Measurements from ENCODE around the gene NSDHL.

Gene NSDHL

GRCh38 chrX:152845618-152846240 is 14.9 kb downstream of the NSDHL start:
- DNase-seq = no peak

DNA sequence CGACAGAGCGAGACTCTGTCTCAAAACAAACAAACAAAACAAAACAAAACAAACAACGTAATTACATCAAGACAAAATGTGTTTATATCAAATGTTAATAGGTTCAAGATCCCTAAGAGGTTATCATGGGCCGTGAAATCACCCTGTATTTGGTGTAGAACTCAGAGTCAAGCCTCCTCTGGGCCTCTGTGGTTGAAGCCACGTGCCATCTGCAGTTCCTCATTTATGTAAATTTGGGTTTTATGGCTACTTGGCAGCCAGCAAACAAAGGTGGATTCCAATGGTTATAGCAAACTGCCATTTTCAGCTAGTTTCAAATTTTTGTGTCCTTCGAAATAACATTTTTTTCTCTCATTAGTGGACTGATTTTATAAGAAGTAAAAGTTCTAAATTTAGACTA is 16.4 kb downstream of the NSDHL start:
- peak; percentile 2 for DNase-seq

DNA sequence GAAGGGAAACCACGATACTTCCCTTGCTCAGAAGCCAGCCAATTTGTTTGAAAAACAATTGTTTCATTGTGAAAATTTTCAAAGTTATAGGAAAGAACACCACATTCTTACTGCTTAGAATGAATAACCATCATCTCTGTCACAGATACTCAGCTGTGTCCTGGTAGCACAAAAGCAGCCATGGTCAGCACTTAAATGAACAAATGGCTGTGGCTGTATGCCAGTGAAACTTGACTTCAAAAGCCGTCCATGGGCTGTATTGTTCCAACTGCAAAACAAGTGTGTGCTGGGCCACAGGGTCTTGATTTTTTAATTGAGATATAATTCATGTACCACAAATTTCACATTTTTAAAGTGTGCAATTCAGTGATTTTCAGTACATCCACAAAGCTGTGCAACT is 19.6 kb downstream of the NSDHL start:
- DNase-seq = no peak

GRCh38 chrX:152853986-152854385 is 23.1 kb downstream of the NSDHL start:
- no peak for DNase-seq

- DNase-seq = peak; percentile 34
These were observed 30.3 kb downstream of the NSDHL start for GRCh38 chrX:152861116-152861515.

DNA sequence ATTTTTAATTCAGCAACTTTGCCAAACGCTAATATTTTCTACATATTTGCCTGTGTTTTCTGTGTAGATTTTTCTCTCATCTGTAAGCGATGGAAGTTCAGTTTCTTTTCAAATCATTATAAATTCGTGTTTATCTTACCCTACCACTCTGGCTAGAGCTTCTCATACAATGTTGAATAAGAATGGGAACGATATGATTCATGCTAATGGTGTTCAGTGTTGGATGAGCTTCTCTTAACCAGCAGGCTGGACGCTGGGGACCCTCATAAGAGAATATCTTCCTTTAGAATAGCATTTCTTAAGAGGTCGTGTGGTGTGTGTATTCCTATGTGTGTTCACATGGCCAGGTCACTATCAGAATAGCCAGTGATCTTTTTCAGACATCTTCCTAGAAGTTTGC is 31.0 kb downstream of the NSDHL start:
- DNase-seq = no peak

GRCh38 chrX:152865232-152865920 is 34.5 kb downstream of the NSDHL start:
- no peak for DNase-seq

DNA sequence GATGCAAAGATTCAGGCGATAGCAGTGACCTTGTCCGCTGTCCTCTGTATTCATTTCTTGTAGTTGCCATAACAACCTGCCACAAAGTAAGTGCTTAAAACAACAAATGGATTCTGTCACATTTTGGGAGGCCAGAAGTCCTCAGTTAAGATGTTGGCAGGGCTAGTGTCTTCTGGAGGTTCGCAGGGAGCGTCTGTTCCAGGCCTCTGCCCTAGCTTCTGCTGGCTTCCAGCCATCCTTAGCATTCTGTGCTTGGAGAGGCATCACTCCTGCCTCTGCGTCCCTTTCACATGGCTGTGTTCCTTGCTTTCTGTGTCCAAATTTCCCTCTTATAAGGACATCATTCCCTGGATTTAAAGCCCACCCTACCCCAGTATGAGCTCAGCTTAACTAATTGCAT is 35.5 kb downstream of the NSDHL start:
- no peak for DNase-seq

DNA sequence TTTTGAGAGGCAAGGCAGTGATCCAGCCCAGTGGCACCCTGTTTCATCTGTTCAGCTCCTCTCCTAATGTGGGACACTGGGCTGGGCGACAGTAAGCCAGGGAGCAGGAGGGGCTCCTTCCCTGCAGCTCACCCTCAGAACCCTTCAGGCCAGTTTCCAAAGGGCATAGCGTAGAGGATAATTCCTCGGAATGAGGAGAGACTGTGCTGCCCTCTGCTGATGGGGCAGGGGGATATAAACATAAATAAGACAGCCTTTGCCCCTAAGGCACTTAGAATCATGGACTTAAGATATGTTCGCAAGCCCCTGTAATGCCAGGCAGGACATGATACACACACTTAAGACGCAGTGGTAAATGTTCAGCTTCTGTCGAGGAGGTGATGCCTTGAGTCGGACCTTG is 39.1 kb downstream of the NSDHL start:
- no peak for DNase-seq

DNA sequence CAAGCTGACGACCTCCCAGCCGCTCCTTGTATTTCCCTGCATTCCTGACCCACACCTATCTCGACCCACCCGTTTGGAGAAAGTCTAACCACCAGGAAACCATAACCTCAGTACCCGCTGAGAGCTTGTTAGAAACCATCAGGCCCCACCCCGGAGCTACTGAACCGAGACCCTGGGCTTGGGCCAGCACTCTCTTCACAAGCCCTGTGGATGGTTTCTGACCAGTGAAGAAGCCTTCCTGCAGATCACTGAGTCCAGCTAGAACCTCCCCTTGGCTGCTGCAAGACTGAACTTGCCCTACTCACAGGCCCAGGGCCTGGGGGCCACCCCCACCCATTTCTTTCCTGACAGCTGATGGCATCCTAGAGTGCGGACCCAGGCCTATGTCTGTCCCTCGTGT is 40.4 kb downstream of the NSDHL start:
- DNase-seq = no peak

DNA sequence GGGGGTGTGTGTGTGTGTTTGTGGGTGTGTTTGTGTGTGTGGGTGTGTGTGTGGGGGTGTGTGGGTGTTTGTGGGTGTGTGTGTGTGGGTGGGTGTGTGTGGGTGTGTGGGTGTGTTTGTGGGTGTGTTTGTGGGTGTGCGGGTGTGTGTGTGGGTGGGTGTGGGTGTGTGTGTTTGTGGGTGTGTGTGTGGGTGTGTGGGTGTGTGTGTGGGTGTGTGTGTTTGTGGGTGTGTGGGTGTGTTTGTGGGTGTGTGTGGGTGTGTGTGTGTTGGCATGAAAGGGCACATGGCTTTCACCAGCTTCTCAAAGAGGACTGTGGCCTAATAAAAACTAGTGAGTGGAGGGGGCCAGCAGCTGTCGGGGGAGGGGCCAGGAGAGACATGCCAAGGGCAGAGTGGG is 41.7 kb downstream of the NSDHL start:
- DNase-seq = no peak

GRCh38 chrX:152873361-152873760 is 42.5 kb downstream of the NSDHL start:
- DNase-seq = no peak

DNA sequence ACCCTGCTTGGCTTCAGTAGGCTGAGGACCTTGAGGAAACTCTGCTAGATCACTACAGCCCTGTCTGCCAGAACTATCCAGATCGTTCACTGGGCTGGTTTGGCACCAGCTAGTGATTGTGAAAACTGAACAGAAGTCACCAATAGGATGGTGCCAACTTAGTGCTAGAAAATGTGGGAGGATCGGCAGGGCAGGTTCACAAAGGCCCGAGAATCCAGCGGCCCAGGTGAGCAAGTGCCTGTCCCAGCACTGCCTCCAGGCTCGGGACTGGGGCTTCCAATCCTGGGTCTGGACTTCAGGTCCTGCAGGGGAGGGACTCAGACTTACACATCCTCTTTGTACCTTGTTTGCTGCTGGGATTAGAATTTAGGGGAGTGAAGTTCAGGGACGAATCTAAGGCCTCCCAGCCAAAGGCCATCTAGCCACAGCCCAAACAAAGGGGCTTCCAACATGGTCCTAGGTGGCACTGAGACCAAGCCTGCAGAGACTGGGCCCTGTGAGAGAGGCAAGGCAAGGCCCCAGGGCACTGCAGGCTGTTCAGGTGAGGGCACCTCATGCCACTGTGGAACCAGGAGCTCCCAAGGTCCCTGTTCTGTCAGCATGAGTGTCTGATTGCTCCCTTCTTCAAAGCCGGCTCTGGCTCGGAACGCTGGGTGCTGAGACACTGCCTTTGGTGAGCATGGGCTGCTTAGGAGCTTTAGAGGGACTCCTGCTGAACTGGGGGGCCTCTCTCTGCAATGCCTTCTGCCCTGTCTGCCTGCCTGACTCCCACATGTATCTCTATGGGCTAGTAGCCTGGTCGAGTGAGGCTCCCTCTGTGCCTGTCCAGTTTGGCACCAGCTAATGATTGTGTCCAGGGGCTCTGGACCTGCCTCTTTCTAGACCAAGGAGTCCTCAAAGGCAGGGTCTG is 46.3 kb downstream of the NSDHL start:
- DNase-seq = no peak

DNA sequence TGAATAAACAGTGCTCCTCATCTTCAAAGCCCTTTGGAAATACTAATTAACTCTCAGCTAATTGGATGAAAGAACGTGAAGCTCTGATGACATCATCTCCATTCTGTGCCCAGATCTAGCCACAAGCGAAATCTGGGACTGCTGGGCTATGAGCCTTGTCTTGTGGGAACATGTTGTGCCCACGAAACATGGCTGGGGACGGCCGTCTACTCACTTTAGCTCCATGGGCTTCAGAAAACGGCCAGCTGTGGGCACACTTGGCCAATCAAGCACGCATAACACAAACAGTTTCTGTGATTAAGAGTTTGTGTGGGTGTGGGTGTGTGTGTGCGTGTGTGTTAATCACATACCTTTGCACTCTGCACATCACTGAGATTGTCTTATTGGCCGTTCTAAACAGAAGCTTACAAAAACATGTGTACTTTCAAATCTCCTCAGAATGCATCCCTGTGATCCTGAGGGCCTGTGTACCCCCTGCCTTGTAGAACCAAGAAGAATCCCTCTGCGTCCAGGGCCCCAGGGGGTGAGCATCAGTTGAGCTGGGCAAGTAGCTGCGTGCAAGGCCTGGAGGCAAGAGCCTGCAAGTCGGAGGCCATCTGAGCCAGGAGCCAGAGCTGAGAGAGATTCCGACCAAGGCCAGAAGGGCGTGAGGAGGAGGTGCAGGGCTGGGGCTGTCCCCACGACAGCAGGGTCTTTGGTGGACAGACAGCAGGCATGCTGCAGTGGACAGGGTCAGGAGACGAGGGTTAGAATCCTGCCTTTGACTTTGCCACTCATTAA is 48.3 kb downstream of the NSDHL start:
- no peak for DNase-seq

- no peak for DNase-seq
These were observed 50.4 kb downstream of the NSDHL start for GRCh38 chrX:152881289-152881688.

DNA sequence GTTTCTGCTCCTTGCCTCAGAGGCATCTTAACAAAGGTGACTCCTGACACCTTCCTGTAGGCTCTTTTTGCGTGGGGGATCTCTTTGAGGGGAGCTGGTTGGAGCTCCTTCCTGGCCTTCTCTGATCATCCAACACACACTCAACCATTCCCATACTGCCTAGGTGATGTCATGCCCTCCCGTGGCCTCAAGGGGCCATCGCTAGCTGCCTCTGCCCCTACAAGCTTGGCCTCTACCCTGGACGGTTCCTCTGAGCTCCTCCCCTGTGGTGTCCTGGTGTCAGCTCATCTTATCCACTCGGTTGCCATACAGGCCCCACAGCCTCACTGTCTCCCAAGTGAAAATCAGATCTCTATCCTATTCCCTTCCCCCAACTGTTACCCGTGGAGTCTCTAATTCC is 53.3 kb downstream of the NSDHL start:
- DNase-seq = no peak

DNA sequence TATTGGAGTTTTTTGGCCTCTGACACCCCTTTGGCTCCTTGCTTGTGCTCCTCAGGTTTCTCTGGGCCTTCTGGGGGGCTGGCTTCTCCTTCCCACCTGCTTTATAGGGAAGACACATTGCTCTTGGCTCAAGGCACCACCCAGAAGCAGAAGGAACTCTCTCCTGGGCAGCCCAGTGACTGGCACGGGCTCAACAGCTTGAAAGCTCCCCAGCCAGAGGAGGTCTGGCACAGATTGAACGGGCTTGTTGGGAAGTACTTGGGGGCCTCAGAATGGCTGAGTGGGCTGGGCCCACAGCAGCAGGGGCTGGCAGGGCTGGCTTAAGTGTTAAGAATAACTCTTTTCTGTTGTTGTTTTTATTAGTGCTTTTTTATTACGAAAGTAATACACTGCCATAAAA is 55.9 kb downstream of the NSDHL start:
- DNase-seq = no peak

- no peak for DNase-seq
These were observed 61.6 kb downstream of the NSDHL start for GRCh38 chrX:152892499-152892898.

DNA sequence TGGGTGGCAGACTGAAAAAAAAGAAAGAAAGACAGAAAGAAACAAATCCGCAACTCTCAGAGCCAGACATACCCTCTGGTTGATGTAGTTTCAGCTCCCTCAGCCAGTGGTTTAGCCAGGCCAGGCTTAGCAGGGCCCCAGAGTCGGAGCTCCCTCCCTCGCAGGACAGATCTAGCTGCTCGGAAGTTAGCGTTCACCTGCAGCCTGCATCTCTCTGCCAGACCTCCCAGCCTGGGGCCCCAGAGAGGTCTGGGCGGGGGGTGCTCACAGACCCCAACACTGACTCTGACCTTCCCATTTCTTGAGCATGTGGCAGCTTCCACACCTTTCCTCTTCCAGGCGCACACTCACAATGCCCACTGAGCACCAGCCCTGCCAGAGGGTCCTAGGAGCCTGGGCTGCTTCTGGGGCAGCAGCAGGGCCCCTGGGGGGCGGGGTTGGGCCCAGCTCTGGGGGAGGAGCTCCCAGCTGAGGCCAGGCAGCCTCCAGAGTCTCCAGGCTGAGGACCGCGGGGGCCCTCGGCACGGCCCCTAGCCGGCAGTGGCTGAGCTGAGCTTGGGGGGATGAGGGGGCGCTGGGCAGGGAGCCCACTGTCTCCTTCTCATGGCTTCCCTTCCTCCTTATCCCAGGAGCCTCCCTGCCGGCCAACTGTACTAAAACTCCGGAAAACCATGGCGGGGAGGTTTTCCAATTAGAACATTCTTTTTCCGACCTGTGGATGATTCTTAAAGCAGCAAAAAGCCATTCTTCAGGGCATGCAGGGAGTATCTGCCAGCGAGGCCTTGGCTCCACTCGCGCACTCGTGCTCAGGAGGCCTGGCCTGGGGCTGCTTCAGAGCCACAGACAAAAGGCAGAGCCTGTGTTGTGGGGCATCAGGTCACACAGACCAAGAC is 62.4 kb downstream of the NSDHL start:
- DNase-seq = no peak

DNA sequence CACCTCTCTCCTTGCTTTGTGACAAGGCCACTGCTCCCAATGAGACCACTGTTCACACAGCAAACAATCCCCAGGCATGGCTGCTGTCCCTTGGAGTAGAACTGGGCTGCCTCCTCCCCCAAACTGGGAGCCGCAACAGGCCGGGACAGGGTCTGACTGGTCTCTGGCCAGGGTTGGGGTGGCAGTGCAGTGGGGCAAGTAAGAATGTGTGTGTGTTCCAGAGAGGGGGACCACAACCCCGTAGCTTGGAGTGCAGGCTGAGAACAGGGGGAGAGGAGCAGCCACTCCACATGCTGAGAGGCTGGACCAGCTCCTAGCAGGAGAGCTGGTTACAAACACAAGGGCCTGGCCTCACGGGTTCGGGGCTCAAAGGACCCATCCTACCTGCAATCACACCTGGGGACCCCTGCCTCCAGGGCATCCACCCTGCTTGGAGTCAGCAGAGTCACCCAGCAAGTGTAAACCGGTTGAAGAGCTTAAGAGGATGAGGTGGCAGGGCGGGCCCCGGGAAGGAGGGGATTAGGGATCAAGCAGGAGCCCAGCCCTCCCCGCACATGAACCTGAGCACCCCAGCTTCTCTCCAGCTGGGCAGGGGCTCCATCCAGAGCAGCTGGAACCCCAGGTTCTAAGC is 63.2 kb downstream of the NSDHL start:
- no peak for DNase-seq

DNA sequence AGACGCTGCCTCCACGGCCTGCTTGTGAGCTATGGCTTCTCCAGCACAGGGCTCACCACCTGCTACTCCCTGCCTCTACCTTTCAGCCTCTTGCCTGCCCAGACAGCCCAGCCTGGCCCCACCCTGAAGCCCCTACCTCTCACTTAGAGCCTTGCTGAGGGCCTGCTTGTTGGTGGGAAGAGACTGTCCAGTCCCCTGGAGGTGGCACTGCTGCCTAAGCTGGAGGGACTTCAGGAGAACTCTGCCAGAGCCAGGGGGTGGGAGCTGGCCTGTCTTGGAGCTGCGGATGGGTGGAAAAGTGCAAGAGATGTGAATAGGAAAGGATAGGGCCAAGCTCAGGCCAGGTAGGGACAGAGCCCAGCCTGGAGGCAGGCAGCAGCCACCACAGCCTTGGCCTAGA is 64.3 kb downstream of the NSDHL start:
- no peak for DNase-seq

Measured in GF-D8 (cell line).